Coronary artery (tissue), 2 donors: ENCODE results near the gene SMARCA2.
"Not testable (repeated sequence)": the region's sequence is repeated elsewhere in the genome, so short reads cannot be mapped to it uniquely, and the experiment has no call there.

Experiments
- DNase-seq: peaks from one replicate; pipeline ENCODE4 v3.0.0-alpha.2; 2017; ENCODE audit warnings: low spot score
- H3K27ac ChIP-seq, 2 donors: fragments of 200-600 bp; sonication (generic); one replicate each; pipeline ENCODE4 v1.5.1; 2016 to 2019
- H3K4me3 ChIP-seq: fragments of 200-600 bp; sonication (generic); 2 replicates; pipeline ENCODE4 v1.5.1; 2016; ENCODE audit warnings: mild to moderate bottlenecking, moderate library complexity
- TF ChIP-seq, protein P1 (sequence below): fragments of 200-600 bp; sonication (generic); IDR thresholded peaks from one replicate; pipeline ENCODE4 v1.5.1; 2019; ENCODE audit warnings: antibody characterized with exemption

SMARCA2 gene

DNA sequence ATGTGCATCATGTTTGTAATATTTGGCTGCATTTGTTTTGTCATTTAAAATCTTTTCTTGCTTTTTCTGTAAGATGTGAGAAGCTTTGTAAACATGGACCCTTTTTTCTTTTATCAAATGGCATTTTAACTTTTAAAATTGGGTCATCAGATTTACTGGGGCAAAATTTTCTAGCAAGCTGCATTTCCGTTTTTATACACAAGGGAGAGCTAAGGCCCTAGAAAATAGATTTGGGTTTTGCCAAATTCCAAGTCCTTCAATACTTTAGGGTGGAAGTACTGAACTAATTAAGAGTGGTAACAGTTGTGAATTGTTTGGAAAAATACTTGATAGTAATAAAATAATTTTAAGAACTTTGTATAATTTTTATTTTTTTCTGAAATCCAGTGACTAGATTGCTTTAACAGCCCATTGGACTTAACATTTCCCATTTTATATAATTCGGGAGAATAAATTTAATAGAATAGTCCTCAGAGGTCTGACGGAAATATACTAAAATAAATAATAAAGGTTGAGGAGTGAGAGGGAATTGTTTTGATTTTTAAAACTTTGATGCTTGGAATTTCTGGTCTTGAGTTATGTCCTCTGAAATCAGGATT lies 117.4 kb downstream of the SMARCA2 start:
- TF ChIP-seq, protein P1, sequence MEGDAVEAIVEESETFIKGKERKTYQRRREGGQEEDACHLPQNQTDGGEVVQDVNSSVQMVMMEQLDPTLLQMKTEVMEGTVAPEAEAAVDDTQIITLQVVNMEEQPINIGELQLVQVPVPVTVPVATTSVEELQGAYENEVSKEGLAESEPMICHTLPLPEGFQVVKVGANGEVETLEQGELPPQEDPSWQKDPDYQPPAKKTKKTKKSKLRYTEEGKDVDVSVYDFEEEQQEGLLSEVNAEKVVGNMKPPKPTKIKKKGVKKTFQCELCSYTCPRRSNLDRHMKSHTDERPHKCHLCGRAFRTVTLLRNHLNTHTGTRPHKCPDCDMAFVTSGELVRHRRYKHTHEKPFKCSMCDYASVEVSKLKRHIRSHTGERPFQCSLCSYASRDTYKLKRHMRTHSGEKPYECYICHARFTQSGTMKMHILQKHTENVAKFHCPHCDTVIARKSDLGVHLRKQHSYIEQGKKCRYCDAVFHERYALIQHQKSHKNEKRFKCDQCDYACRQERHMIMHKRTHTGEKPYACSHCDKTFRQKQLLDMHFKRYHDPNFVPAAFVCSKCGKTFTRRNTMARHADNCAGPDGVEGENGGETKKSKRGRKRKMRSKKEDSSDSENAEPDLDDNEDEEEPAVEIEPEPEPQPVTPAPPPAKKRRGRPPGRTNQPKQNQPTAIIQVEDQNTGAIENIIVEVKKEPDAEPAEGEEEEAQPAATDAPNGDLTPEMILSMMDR: peak; percentile 35
- no peak for DNase-seq
- no peak overlapping the region for H3K4me3 ChIP-seq
- H3K27ac ChIP-seq: no peak overlapping the region

DNA sequence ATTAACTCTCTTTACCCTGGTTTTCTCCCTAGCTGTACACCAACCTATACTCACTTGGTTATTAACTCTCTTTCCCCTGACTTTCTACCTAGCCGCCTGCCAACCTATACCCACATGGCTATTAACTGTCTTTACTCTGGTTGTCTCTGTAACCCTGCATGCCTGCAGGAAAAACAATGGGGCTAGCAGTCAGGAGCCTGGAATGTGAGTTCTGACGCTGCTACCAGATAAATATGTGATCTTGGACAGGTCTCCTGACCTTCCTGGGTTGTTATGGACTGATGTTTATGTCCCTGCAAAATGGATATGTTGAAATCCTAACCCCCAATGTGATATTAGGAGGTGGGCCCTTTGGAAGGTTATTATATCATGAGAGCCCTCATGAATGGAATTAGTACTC lies 119.2 kb downstream of the SMARCA2 start:
- TF ChIP-seq, protein P1: no peak
- DNase-seq: no peak
- H3K27ac ChIP-seq: no peak overlapping the region

DNA sequence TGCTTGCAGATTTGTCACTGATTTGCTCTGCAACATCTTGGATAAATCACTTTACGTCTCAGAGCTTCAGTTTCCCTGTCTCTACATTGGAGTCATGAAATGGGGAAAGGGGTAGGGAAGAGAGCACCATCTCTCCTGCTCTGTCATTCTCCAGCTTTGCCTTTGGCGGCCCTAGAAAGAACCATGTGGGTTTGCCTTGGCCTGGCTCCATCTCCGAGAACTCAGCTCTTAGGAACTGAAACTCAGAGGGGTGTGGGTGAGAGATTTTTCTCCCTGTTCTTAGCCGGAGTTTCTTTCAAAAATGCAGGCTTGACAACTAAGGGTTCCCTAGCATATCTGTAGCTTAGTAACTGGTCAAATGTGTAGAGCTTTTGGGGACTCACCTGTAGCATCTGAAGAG lies 123.5 kb downstream of the SMARCA2 start:
- TF ChIP-seq, protein P1: no peak
- DNase-seq: no peak
- no peak overlapping the region for H3K27ac ChIP-seq
- H3K4me3 ChIP-seq: no peak overlapping the region

More for the DNA sequence above, 119.2 kb downstream of the SMARCA2 start:
- H3K4me3 ChIP-seq: no peak overlapping the region

DNA sequence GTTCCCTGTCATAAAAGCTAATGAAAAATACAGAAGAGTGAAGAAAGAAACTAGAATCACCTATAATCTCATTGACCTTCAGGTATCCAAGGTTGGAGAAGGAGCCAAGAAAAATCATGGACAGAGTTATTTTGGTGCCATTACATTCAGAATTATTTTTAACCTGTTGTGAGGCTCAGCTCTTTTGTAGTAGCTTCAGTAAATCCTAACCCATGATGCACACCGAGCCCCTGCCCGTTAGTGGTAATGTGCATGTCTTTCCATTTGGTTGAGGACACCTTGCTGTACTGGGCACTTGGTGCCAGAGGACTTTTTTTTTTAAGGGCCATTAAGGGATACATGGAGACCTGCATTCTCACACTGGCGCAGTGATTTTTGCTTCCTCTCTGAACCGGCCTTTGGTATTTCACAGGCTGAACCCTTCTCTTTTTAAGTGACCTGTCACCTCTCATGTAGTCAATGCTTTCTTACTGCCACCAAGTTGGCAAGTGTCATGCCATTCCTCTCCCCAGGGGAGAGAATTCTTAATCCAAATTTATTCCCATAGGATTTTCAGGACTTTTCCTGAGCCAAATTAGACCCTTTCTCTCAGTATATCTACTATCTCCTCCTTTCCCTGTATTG lies 125.6 kb downstream of the SMARCA2 start:
- no peak overlapping the region for H3K4me3 ChIP-seq
- no peak for DNase-seq
- no peak overlapping the region for H3K27ac ChIP-seq
- TF ChIP-seq, protein P1: no peak

DNA sequence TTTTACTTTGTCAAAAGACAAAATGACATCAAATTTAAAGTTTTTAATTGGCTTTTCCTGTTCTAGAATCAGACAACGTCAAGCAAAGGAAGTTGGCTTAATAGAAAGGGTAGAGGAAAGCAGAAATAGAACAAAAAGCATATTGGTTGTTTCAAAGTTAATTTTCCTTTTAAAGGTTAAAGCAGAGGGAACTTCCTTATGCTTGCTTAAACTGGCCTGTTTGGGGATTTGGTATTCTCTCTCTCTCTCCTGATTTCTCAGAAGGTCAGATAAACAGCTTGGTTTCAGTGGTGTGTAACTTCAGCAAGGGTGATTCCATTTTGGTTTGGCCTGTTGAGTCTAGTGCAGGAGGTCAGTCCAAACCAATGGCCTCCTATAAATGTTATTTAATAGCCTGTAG lies 127.1 kb downstream of the SMARCA2 start:
- no peak overlapping the region for H3K27ac ChIP-seq
- no peak for DNase-seq
- TF ChIP-seq, protein P1: no peak
- H3K4me3 ChIP-seq: no peak overlapping the region

DNA sequence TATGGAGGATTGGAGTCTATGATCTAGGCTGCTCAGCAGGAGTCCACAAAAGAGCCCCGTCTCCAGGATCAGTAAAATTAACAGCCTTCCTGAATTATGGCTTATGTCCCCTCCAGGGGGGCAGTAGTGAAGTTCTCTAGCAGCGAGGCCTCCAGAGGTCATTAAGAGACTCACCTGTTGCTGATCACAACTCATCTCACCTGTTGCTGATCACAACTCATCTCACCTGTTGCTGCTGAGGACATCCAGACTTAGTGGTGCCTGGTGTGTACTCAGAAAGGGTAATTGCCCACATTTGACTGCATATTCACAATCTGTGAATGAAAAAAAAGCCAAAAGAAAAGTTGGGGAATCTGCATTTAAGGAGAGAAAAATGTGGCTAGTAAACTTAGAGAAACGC lies 129.5 kb downstream of the SMARCA2 start:
- TF ChIP-seq, protein P1: no peak
- no peak overlapping the region for H3K4me3 ChIP-seq
- no peak overlapping the region for H3K27ac ChIP-seq
- no peak for DNase-seq

DNA sequence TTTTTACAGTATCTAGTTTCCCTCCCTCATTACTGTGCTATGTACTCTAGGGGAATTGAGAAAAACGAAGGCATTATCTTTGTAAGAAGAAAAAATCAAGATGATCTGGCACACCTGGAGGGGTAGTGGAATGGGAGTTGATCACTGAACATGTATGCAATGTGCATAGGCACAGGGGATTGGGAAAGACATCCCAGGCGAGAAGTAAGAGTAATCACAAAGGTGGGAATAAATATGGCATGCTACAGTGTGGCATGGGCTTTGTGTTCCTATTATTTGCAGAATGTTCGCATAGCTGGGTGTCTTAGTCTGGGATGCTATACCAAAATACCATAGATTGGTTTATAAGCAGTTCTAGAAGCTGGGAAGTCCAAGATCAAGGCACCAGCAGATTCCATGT lies 130.6 kb downstream of the SMARCA2 start:
- DNase-seq: no peak
- Histone ChIP-seq H3K4me3 (no peak overlapping the region), H3K27ac (no peak overlapping the region)
- TF ChIP-seq, protein P1: no peak

DNA sequence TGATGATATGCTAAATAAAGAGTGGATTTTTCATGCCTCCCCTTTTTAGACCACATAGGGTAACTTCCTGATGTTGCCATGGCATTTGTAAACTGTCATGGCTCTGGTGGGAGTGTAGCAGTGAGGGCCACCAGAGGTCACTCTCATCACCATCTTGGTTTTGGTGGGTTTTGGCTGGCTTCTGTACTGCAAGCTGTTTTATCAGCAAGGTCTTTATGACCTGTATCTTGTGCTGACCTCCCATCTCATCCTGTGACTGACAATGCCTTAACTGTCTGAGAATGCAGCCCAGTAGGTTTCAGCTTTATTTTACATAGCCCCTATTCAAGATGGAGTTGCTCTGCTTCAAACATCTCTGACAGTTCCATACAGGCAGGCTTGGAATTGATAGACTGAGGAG lies 131.6 kb downstream of the SMARCA2 start:
- H3K27ac ChIP-seq, DNase-seq: not testable (repeated sequence)

More for the DNA sequence above, 131.6 kb downstream of the SMARCA2 start:
- not testable (repeated sequence) for H3K4me3 ChIP-seq
